ENCODE data around the gene DNAJB6.

GRCh38 chr7:157403646-157404401 lies 67.0 kb downstream of the DNAJB6 start:
- TF ChIP-seq CTCF (conservative IDR thresholded peaks at IDR 0.05; ENCODE audit: low read length) (no peak), EZH2phosphoT487 (IDR thresholded peaks at IDR 0.05; ENCODE audit: borderline replicate concordance, low read depth, low read length) (no peak)
